SK-N-SH (cell line): ENCODE results near the gene TMED8. TPM values are rescaled to one million over a fixed set of nuclear protein-coding genes. Genes with fewer than 3 reads are reported as not detected.

Experiments used
- CTCF ChIA-PET: fragments of 300-600, 350-600 bp; formaldehyde crosslinking; extraction: SDS; loops from one replicate; lab custom pipeline; 2021; lab: Yijun Ruan, JAX
- POLR2A ChIA-PET: fragments of 350-600 bp; sonication (Branson Sonifier 250); formaldehyde crosslinking; extraction: SDS; loops from one replicate; lab custom pipeline; 2020; ENCODE audit warnings: antibody characterized with exemption, inconsistent platforms; lab: Yijun Ruan, JAX
- DNase-seq: peaks from one replicate; pipeline ENCODE4 v3.0.0; 2012
- H2AFZ ChIP-seq: fragments of 200-600 bp; sonication (generic); 2 replicates; pipeline ENCODE4 v1.8.1; 2016; ENCODE audit warnings: antibody characterized with exemption, mild to moderate bottlenecking, low read depth
- H3F3A ChIP-seq: fragments of 200-600 bp; sonication (generic); replicated peaks from 2 replicates; pipeline ENCODE3; 2016; ENCODE audit warnings: antibody characterized with exemption, mild to moderate bottlenecking; ENCODE audit not compliant: insufficient read depth
- H3K27ac ChIP-seq, 2 experiments: fragments of 200-500 bp in 1 of 2; fragments of 200-600 bp in 1 of 2; sonication (Bioruptor generic) in 1 of 2; sonication (generic), shearing (Covaris generic) in 1 of 2; 2 replicates each; pipeline versions ENCODE4 v1.5.1 to v1.6.1; 2014 to 2016; ENCODE audit warnings: low read depth in 2 of 2, inconsistent platforms in 1 of 2, low read length in 1 of 2, mild to moderate bottlenecking in 1 of 2, mixed read lengths in 1 of 2
- H3K27me3 ChIP-seq: fragments of 200-600 bp; sonication (generic), shearing (Covaris generic); 2 replicates; pipeline ENCODE4 v1.6.1; 2016; ENCODE audit warnings: mixed run types; ENCODE audit not compliant: insufficient read depth
- H3K36me3 ChIP-seq, 2 experiments: fragments of 200-500 bp in 1 of 2; fragments of 200-600 bp in 1 of 2; sonication (Bioruptor generic) in 1 of 2; sonication (generic) in 1 of 2; replicated peaks in 1 of 2; 2 replicates each; pipeline versions ENCODE3 to v1.5.1; 2014 to 2016; ENCODE audit warnings: low read length in 1 of 2, mild to moderate bottlenecking in 1 of 2; ENCODE audit not compliant: insufficient read depth in 2 of 2, control insufficient read depth in 1 of 2
- H3K4me1 ChIP-seq, 2 experiments: fragments of 200-500 bp in 1 of 2; fragments of 200-600 bp in 1 of 2; sonication (Bioruptor generic) in 1 of 2; sonication (generic), shearing (Covaris generic) in 1 of 2; 2 replicates each; pipeline versions ENCODE4 v1.5.1 to v1.6.1; 2014 to 2016; ENCODE audit warnings: low read depth in 1 of 2, low read length in 1 of 2, mixed run types in 1 of 2; ENCODE audit not compliant: insufficient read depth in 2 of 2, control insufficient read depth in 1 of 2
- H3K4me2 ChIP-seq: fragments of 200-600 bp; sonication (generic), shearing (Covaris generic); 2 replicates; pipeline ENCODE4 v1.6.1; 2017; ENCODE audit warnings: mixed run types
- H3K4me3 ChIP-seq, 2 experiments: fragments of 200-500 bp in 1 of 2; fragments of 200-600 bp in 1 of 2; sonication (Bioruptor generic) in 1 of 2; sonication (generic), shearing (Covaris generic) in 1 of 2; 2 replicates each; pipeline versions ENCODE4 v1.5.1 to v1.8.1; 2014 to 2016; ENCODE audit warnings: low read depth in 2 of 2, inconsistent platforms in 1 of 2, low read length in 1 of 2, mild to moderate bottlenecking in 1 of 2, mixed read lengths in 1 of 2, moderate library complexity in 1 of 2
- H3K79me2 ChIP-seq: fragments of 200-600 bp; sonication (generic); 2 replicates; pipeline ENCODE4 v1.8.1; 2017; ENCODE audit warnings: mild to moderate bottlenecking; ENCODE audit not compliant: insufficient read depth
- H3K9ac ChIP-seq: fragments of 200-600 bp; sonication (generic); 2 replicates; pipeline ENCODE4 v1.6.1; 2017; ENCODE audit warnings: mixed run types
- H3K9me2 ChIP-seq: fragments of 200-600 bp; sonication (generic); 2 replicates; pipeline ENCODE4 v1.6.1; 2017; ENCODE audit warnings: mixed run types
- H3K9me3 ChIP-seq: fragments of 200-600 bp; sonication (generic); 2 replicates; pipeline ENCODE4 v1.6.1; 2017; ENCODE audit warnings: mixed run types, mild to moderate bottlenecking, moderate library complexity
- H4K20me1 ChIP-seq: fragments of 200-600 bp; sonication (generic); 2 replicates; pipeline ENCODE4 v1.6.1; 2017; ENCODE audit warnings: mild to moderate bottlenecking, mixed run types; ENCODE audit not compliant: insufficient read depth
- CHD2 ChIP-seq: fragments of 150-350 bp; IDR thresholded peaks from 2 replicates; pipeline ENCODE4 v1.6.1; 2018; ENCODE audit warnings: low read length; ENCODE audit not compliant: partially characterized antibody
- EP300 ChIP-seq, 2 experiments: IDR thresholded peaks; 2 replicates each; pipeline versions ENCODE4 v1.4.0 to v1.6.1; 2012; ENCODE audit warnings: borderline replicate concordance in 1 of 2, low read depth in 1 of 2, low read length in 1 of 2
- EZH2phosphoT487 ChIP-seq: fragments of 200-600 bp; sonication (generic); IDR thresholded peaks from 2 replicates; pipeline ENCODE4 v1.6.1; 2017; ENCODE audit warnings: low read depth, mixed run types, mild to moderate bottlenecking, antibody characterized with exemption, moderate library complexity, borderline replicate concordance
- FOSL2 ChIP-seq: IDR thresholded peaks from 2 replicates; pipeline ENCODE4 v1.4.0; 2012; ENCODE audit warnings: low read depth, mild to moderate bottlenecking, moderate library complexity, borderline replicate concordance
- FOXM1 ChIP-seq: IDR thresholded peaks from 2 replicates; pipeline ENCODE4 v1.4.0; 2012; ENCODE audit warnings: low read depth, mild to moderate bottlenecking
- GABPA ChIP-seq: IDR thresholded peaks from 2 replicates; pipeline ENCODE4 v1.4.0; 2012; ENCODE audit warnings: low read depth, mild to moderate bottlenecking
- JUND ChIP-seq: IDR thresholded peaks from 2 replicates; pipeline ENCODE4 v1.4.0; 2012
- MEF2A ChIP-seq: IDR thresholded peaks from 2 replicates; pipeline ENCODE4 v1.4.0; 2012; ENCODE audit warnings: low read depth, borderline replicate concordance
- NFIC ChIP-seq: IDR thresholded peaks from 2 replicates; pipeline ENCODE4 v1.4.0; 2012; ENCODE audit warnings: borderline replicate concordance
- POLR2AphosphoS5 ChIP-seq: IDR thresholded peaks from 2 replicates; pipeline ENCODE4 v1.6.1; 2012; ENCODE audit warnings: low read depth, low read length
- RAD21 ChIP-seq: IDR thresholded peaks from 2 replicates; pipeline ENCODE4 v1.6.1; 2012; ENCODE audit warnings: mild to moderate bottlenecking, low read length
- RFX5 ChIP-seq: IDR thresholded peaks from 2 replicates; pipeline ENCODE4 v1.6.1; 2012; ENCODE audit warnings: mild to moderate bottlenecking, improper control_type of control experiment, low read length
- RXRA ChIP-seq: IDR thresholded peaks from 2 replicates; pipeline ENCODE4 v1.4.0; 2012; ENCODE audit warnings: low read depth, mild to moderate bottlenecking, borderline replicate concordance
- SIN3A ChIP-seq: IDR thresholded peaks from 2 replicates; pipeline ENCODE4 v1.6.1; 2012; ENCODE audit warnings: low read depth, mild to moderate bottlenecking, low read length, moderate library complexity, borderline replicate concordance
- TCF12 ChIP-seq: IDR thresholded peaks from 2 replicates; pipeline ENCODE4 v1.4.0; 2012
- TEAD4 ChIP-seq: IDR thresholded peaks from 2 replicates; pipeline ENCODE4 v1.4.0; 2012; ENCODE audit warnings: mild to moderate bottlenecking, borderline replicate concordance; ENCODE audit not compliant: insufficient read depth
- YY1 ChIP-seq: IDR thresholded peaks from 2 replicates; pipeline ENCODE4 v1.4.0; 2012; ENCODE audit warnings: low read depth, mild to moderate bottlenecking
- WGBS: methylation state at CpG from one replicate; pipeline ENCODE4 v1.1.6; 2017; ENCODE audit warnings: low lambda C conversion rate; 5-methylcytosine and 5-hydroxymethylcytosine counted together
- polyA plus RNA-seq, 3 experiments: library from polyadenylated mRNA; depleted of rRNA; stranded (reverse); fragments of >200 nt; gene quantifications; 2 replicates each; pipeline ENCODE4 v1.2.3, GENCODE V29; 2012
- TF ChIP-seq, protein P1 (sequence below): fragments of 150-350 bp; IDR thresholded peaks from 2 replicates; pipeline ENCODE4 v1.6.1; 2016; ENCODE audit warnings: mild to moderate bottlenecking, low read depth, low read length
- TF ChIP-seq, protein P2 (sequence below): IDR thresholded peaks from 2 replicates; pipeline ENCODE4; 2012
- TF ChIP-seq, protein P3 (sequence below): IDR thresholded peaks from 2 replicates; pipeline ENCODE4 v1.4.0; 2012; ENCODE audit warnings: low read depth, borderline replicate concordance
- TF ChIP-seq, protein P4 (sequence below): IDR thresholded peaks from 2 replicates; pipeline ENCODE4 v1.4.0; 2012; ENCODE audit warnings: low read depth, borderline replicate concordance

The TMED8 gene
- polyA plus RNA-seq, 1 of the 3 experiments (the other 2 are of a cell fraction), result 2.3 TPM

DNA sequence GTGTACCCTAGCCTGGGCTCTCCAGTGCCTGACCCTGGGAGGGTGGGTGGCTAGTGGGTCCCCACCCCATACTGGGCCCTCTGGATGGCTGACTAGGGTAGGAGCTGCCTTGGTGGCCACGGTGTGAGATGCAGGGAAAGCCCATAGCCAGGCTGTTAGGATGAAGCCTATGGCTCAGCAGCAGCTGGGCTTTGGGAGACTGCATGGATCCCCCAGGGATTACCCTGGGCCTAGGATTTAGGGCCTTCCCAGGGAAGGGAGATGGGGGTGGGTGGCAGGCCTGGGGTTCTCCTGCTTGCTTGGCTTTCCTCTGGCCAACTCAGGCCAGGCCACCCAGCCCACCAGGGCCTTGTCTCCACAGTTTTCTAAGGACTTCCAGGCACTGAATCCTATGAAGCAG is 49.8 kb downstream of the TMED8 start:
- H3K9me3 ChIP-seq, result no peaks in the 10 kb centered on the region
- no peak overlapping the region for H2AFZ ChIP-seq
- no peaks in the 10 kb centered on the region for H3F3A ChIP-seq
- no peaks in the 10 kb centered on the region for H3K9me2 ChIP-seq
- TF ChIP-seq, protein P1, sequence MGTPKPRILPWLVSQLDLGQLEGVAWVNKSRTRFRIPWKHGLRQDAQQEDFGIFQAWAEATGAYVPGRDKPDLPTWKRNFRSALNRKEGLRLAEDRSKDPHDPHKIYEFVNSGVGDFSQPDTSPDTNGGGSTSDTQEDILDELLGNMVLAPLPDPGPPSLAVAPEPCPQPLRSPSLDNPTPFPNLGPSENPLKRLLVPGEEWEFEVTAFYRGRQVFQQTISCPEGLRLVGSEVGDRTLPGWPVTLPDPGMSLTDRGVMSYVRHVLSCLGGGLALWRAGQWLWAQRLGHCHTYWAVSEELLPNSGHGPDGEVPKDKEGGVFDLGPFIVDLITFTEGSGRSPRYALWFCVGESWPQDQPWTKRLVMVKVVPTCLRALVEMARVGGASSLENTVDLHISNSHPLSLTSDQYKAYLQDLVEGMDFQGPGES, result no peak
- TF ChIP-seq YY1, result no peak
- TF ChIP-seq, protein P2, sequence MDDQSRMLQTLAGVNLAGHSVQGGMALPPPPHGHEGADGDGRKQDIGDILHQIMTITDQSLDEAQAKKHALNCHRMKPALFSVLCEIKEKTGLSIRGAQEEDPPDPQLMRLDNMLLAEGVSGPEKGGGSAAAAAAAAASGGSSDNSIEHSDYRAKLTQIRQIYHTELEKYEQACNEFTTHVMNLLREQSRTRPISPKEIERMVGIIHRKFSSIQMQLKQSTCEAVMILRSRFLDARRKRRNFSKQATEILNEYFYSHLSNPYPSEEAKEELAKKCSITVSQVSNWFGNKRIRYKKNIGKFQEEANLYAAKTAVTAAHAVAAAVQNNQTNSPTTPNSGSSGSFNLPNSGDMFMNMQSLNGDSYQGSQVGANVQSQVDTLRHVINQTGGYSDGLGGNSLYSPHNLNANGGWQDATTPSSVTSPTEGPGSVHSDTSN, result no peak
- no peak for TF ChIP-seq EZH2phosphoT487
- no peak for TF ChIP-seq FOXM1
- TF ChIP-seq TCF12, result no peak
- TF ChIP-seq TEAD4, result no peak
- H3K4me2 ChIP-seq, result no peak overlapping the region
- no peak overlapping the region for H3K9ac ChIP-seq
- ChIA-PET POLR2A (no interaction called here), CTCF (interaction anchor here (1.0 kb wide), 1 partner anchor 175 kb away, joined by 3 read pairs; no protein-coding TSS in a partner anchor)
- no peaks in the 10 kb centered on the region for H3K36me3 ChIP-seq
- peaks cover 0 to 6% of the 10 kb centered on the region in 2 experiments; a peak in 2 of 4 replicates for H3K4me1 ChIP-seq
- no peak for DNase-seq
- H4K20me1 ChIP-seq, result no peaks in the 10 kb centered on the region
- no peak overlapping the region for H3K4me3 ChIP-seq
- peaks cover 5% of the 10 kb centered on the region; the same call in 1 of the 2 replicates for H3K79me2 ChIP-seq
- H3K27ac ChIP-seq, result no peak overlapping the region
- H3K27me3 ChIP-seq, result no peaks in the 10 kb centered on the region
- WGBS, result no CpG with 5 or more reads among the region's 1 CpG

DNA sequence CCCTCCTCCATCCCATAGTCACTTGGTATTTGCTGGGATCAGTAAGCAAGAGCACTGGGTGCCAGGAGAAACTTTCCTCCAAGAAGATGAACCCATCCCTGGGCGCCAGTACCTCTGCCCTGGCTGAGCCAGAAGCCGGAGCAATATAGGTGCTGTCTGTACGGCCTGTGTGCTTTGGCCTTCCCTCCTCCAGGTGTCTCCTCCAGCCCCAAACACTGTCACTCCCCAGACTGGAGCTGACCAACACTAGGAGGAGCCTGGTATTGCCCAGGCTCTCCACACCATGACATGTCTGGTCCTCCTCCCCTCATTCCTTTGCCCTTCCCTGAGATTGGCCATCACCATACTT is 51.2 kb downstream of the TMED8 start:
- Histone ChIP-seq H3K27me3 (no peaks in the 10 kb centered on the region), H3K4me2 (no peak overlapping the region), H3K79me2 (peaks cover 5% of the 10 kb centered on the region; the same call in 1 of the 2 replicates), H3K4me1 (peaks cover 0 to 8% of the 10 kb centered on the region in 2 experiments; a peak in 2 of 4 replicates), H2AFZ (no peak overlapping the region), H4K20me1 (no peaks in the 10 kb centered on the region), H3K9me2 (no peaks in the 10 kb centered on the region), H3K27ac (no peak overlapping the region), H3F3A (no peaks in the 10 kb centered on the region), H3K36me3 (no peaks in the 10 kb centered on the region), H3K4me3 (no peak overlapping the region), H3K9ac (no peak overlapping the region), H3K9me3 (no peaks in the 10 kb centered on the region)
- POLR2A ChIA-PET, result interaction anchor here (1.0 kb wide), 1 partner anchor 8 kb away, joined by 3 read pairs; no protein-coding TSS in a partner anchor
- no peak for DNase-seq
- WGBS, result no CpG with 5 or more reads among the region's 3 CpGs
- CTCF ChIA-PET, result interaction anchor here (1.0 to 2.1 kb wide), 3 partner anchors 10 to 298 kb away, joined by 3 to 10 read pairs (median 3); no protein-coding TSS in a partner anchor
- TF ChIP-seq GABPA (no peak), TEAD4 (no peak), FOSL2 (no peak), RFX5 (no peak), EP300 (IDR thresholded peaks at IDR 0.05; ENCODE audit: borderline replicate concordance in 1 of 2, low read depth in 1 of 2, low read length in 1 of 2) (no peak), SIN3A (no peak), RAD21 (no peak), RXRA (no peak), POLR2AphosphoS5 (no peak), NFIC (no peak), YY1 (no peak), JUND (no peak), CHD2 (no peak), MEF2A (no peak)
- TF ChIP-seq, protein P3, sequence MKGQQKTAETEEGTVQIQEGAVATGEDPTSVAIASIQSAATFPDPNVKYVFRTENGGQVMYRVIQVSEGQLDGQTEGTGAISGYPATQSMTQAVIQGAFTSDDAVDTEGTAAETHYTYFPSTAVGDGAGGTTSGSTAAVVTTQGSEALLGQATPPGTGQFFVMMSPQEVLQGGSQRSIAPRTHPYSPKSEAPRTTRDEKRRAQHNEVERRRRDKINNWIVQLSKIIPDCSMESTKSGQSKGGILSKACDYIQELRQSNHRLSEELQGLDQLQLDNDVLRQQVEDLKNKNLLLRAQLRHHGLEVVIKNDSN, result no peak
- TF ChIP-seq, protein P1, result no peak
- TF ChIP-seq, protein P4, sequence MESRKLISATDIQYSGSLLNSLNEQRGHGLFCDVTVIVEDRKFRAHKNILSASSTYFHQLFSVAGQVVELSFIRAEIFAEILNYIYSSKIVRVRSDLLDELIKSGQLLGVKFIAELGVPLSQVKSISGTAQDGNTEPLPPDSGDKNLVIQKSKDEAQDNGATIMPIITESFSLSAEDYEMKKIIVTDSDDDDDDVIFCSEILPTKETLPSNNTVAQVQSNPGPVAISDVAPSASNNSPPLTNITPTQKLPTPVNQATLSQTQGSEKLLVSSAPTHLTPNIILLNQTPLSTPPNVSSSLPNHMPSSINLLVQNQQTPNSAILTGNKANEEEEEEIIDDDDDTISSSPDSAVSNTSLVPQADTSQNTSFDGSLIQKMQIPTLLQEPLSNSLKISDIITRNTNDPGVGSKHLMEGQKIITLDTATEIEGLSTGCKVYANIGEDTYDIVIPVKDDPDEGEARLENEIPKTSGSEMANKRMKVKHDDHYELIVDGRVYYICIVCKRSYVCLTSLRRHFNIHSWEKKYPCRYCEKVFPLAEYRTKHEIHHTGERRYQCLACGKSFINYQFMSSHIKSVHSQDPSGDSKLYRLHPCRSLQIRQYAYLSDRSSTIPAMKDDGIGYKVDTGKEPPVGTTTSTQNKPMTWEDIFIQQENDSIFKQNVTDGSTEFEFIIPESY, result no peak
